ENCODE measurements around the gene GJB1.
"Not testable (repeated sequence)": the region's sequence is repeated elsewhere in the genome, so short reads cannot be mapped to it uniquely, and the experiment has no call there.

The GJB1 gene

DNA sequence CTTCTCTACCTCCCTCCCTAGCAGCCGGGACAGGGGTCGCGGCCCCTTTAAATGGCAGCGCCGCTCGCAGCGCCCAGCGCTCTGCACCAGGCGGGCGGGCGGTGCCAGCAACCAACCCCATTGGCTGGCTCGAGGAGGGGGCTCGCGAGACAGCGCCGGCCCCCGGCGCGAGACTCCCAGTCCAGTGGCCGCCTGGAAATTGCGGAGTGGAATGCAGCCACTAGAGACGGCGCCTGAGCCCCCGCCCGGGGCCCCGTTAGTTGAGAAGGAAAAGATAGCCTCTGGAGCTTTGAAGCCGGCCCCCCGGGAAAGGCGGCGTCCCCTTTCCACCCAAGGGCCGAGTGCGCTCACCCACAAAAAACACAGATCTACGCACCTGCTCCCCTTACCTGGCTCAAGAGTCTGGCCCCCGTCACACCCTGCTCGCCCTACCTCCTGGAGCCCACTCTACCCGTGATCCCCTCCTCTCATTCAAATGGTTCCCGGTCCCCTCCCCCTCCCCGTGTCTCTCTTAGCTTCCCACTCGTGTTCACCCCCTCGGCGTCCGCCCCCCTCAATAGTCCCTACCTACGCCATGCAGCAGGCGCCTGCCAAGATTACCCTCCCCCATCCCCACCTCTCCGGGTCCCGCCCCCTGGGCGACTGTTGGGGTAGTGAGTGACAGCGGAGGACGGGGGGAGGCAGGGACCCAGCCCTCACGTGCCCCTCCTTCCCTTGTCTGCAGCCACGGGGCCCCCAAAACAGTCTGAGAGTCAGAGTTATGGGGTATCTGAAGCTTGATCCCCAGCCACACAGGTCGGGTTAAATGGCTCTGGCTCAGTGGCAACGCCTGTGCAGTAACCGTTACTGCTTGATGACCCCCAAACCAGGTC, 31.3 kb downstream of the GJB1 start, which contains the start of gene ZMYM3:
TSS of gene ZMYM3 (minus strand) at position 49 of the 872 bp plus-strand sequence. CDS start 885 bp downstream, outside the sequence.
- Histone ChIP-seq H3K4me3 (peak within 1 kb of the TSS; percentile 90), H3K9me3 (ENCODE audit: low read depth, low read length) (no peaks in the 10 kb centered on the region), H3K27ac (peak within 1 kb of the TSS; percentile 80), H3K36me3 (ENCODE audit: insufficient read depth, low read length) (peaks cover 15% of the 10 kb centered on the region), H3K9ac (ENCODE audit: insufficient read length) (peak within 1 kb of the TSS; percentile 86)
- no peak for DNase-seq (ENCODE audit: low read depth, low spot score)
- TF ChIP-seq POLR2AphosphoS5 (IDR thresholded peaks at IDR 0.05; ENCODE audit: borderline replicate concordance, low read depth, low read length), result peak; percentile 52
- no peak for TF ChIP-seq EZH2 (IDR thresholded peaks at IDR 0.05)

DNA sequence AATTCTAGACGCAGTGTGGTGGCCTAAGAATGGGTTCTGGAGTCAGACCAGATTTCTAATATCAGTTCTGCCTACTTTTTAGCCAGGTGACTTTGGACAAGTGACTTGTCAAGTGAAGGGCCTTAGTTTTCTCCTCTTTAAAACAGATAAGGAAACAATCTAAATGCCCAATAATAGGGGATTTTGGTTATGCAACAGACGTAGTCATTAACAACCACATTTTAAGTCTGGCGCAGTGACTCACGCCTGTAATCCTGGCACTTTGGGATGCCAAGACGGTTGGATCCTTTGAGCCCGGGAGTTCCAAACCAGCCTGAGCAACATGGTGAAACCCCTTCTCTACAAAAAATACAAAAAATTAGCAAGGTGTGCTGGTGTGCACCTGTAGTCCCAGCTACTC, 33.0 kb downstream of the GJB1 start:
- Histone ChIP-seq H3K27ac (no peak overlapping the region), H3K9me3 (ENCODE audit: low read depth, low read length) (no peaks in the 10 kb centered on the region), H3K36me3 (ENCODE audit: insufficient read depth, low read length) (no peaks in the 10 kb centered on the region; the same call in 1 of the 2 replicates), H3K9ac (ENCODE audit: insufficient read length) (no peak overlapping the region), H3K4me3 (no peak overlapping the region)
- DNase-seq (ENCODE audit: low read depth, low spot score), result no peak
- TF ChIP-seq EZH2 (IDR thresholded peaks at IDR 0.05), result no peak

DNA sequence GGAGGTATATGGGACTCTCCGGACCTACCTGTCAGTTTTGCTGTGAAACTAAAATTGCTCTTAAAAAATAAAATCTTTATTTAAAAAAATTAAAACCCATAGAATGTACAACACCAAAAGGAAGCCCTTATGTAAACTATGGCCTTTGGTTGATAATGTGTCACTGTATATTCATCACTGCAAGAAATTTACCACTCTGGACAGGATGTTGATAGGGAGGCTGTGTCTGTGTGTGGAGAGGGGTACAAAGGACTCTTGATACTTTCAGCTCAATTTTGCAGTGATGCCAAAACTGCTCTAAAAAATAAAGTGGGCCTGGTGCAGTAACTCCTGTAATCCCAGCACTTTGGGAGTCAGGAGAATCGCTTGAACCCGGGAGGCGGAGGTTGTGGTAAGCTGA, 33.8 kb downstream of the GJB1 start:
- TF ChIP-seq FOXP2 (optimal IDR thresholded peaks at IDR 0.05; ENCODE audit: control extremely low read depth, extremely low read length, insufficient read depth) (no peak), EZH2 (IDR thresholded peaks at IDR 0.05) (no peak)
- no peak overlapping the region for H3K9ac ChIP-seq (ENCODE audit: insufficient read length)
- H3K27ac ChIP-seq, result no peak overlapping the region
- no peak overlapping the region for H3K4me3 ChIP-seq
- DNase-seq (ENCODE audit: low read depth, low spot score), result no peak
- H3K36me3 ChIP-seq (ENCODE audit: insufficient read depth, low read length), result no peaks in the 10 kb centered on the region
- no peaks in the 10 kb centered on the region for H3K9me3 ChIP-seq (ENCODE audit: low read depth, low read length)

DNA sequence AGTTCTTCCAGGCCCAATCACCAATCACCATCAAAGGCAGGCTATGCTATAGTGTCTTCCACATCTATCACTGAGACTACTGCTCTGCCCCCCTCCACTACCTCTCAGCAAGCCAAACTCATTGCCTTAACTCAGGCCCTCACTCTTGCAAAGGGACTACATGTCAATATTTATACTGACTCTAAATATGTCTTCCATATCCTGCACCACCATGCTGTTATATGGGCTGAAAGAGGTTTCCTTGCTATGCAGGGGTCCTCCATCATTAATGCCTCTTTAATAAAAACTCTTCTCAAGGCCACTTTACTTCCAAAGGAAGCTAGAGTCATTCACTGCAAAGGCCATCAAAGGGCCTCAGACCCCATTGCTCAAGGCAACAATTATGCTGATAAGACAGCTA, 45.6 kb downstream of the GJB1 start:
- not testable (repeated sequence) for H3K9me3 ChIP-seq (ENCODE audit: low read depth, low read length); DNase-seq (ENCODE audit: low read depth, low spot score); H3K9ac ChIP-seq (ENCODE audit: insufficient read length); H3K27ac ChIP-seq; H3K4me3 ChIP-seq; H3K36me3 ChIP-seq (ENCODE audit: insufficient read depth, low read length)

DNA sequence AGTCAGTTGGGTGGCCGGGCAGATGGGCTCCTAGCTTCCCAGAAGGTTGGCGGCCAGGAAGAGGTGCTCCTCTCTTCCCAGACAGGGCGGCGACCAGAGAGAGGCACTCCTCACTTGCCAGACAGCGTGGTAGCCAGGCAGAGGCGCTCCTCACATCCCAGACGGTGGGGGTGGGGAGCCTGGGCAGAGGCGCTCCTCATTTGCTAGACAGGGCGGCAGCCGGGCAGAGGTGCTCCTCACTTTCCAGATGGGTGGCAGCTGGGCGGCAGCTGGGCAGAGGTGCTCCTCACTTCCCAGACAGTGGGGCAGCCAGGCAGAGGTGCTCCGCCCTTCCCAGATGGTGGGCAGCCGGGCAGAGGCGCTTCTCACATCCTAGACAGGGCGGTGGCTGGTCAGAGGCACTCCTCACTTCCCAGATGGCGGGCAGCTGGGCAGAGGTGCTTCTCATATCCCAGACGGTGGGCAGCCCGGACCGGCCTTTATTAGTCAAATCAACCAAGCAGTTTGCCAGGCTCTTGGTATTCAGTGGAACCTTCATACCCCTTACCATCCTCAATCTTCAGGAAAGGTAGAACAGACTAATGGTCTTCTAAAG, 46.9 kb downstream of the GJB1 start:
- no peak overlapping the region for H3K4me3 ChIP-seq
- H3K36me3 ChIP-seq (ENCODE audit: insufficient read depth, low read length), result no peaks in the 10 kb centered on the region
- H3K9ac ChIP-seq (ENCODE audit: insufficient read length), result no peak overlapping the region
- TF ChIP-seq EZH2 (IDR thresholded peaks at IDR 0.05) (no peak), POLR2AphosphoS5 (IDR thresholded peaks at IDR 0.05; ENCODE audit: borderline replicate concordance, low read depth, low read length) (no peak), FOXP2 (optimal IDR thresholded peaks at IDR 0.05; ENCODE audit: control extremely low read depth, extremely low read length, insufficient read depth) (no peak)
- H3K27ac ChIP-seq, result no peak overlapping the region
- no peak for DNase-seq (ENCODE audit: low read depth, low spot score)
- no peaks in the 10 kb centered on the region for H3K9me3 ChIP-seq (ENCODE audit: low read depth, low read length)

DNA sequence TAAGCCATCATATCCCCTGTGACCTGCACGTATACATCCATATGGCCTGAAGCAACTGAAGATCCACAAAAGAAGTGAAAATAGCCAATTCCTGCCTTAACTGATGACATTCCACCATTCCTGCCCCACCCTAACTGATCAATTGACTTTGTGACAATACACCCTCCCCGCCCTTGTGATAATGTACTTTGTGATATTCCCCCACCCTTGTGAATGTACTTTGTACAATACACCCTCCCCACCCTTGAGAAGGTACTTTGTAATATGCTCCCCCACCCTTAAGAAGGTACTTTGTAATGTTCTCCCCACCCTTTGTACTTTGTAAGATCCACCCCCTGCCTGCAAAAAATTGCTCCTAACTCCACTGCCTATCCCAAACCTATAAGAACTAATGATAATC, 49.3 kb downstream of the GJB1 start:
- not testable (repeated sequence) for H3K36me3 ChIP-seq (ENCODE audit: insufficient read depth, low read length); H3K9ac ChIP-seq (ENCODE audit: insufficient read length); H3K4me3 ChIP-seq; DNase-seq (ENCODE audit: low read depth, low spot score); H3K27ac ChIP-seq; H3K9me3 ChIP-seq (ENCODE audit: low read depth, low read length)

All from SK-N-MC (cell line).